Prostate gland (tissue), 2 donors: Measurements from ENCODE around the gene RCAN3. TPM values are rescaled to one million over a fixed set of nuclear protein-coding genes. Genes with fewer than 3 reads are reported as not detected.

Experiments
- DNase-seq: peaks from one replicate; pipeline ENCODE4 v3.0.0-alpha.2; 2019; ENCODE audit warnings: low spot score
- H3K27ac ChIP-seq, 2 donors: fragments of 200-600 bp; sonication (generic); 2 replicates each; pipeline ENCODE4 v1.5.1; 2017 to 2019
- H3K27me3 ChIP-seq: fragments of 200-600 bp; sonication (generic); replicated peaks from 2 replicates; pipeline ENCODE4 v1.5.1; 2019; ENCODE audit not compliant: insufficient read depth
- H3K36me3 ChIP-seq, 2 donors: fragments of 200-600 bp; sonication (generic); 1 replicate in 1 of 2; 2 replicates in 1 of 2; pipeline versions ENCODE4 v1.5.1 to v1.8.1; 2017 to 2019
- H3K4me1 ChIP-seq: fragments of 200-600 bp; sonication (generic); replicated peaks from 2 replicates; pipeline ENCODE4 v1.5.1; 2019
- H3K4me3 ChIP-seq, 2 donors: fragments of 200-600 bp; sonication (generic); 2 replicates each; pipeline ENCODE4 v1.5.1; 2017 to 2019
- H3K9me3 ChIP-seq: fragments of 200-600 bp; sonication (generic); 2 replicates; pipeline ENCODE4 v1.5.1; 2017
- CTCF ChIP-seq, 4 experiments: fragments of 200-600 bp in 2 of 4; fragments of 450-650 bp in 2 of 4; sonication (generic) in 2 of 4; IDR thresholded peaks; 1 replicate in 3 of 4; 2 replicates in 1 of 4; pipeline ENCODE4 v1.5.1; 2016 to 2019; ENCODE audit warnings: antibody characterized with exemption in 4 of 4, mild to moderate bottlenecking in 2 of 4, moderate library complexity in 2 of 4
- POLR2A ChIP-seq: fragments of 450-650 bp; IDR thresholded peaks from one replicate; pipeline ENCODE4 v1.6.1; 2016; ENCODE audit warnings: antibody characterized with exemption, mild to moderate bottlenecking
- POLR2AphosphoS5 ChIP-seq: sonication (generic); formaldehyde crosslinking; IDR thresholded peaks from one replicate; pipeline ENCODE4 v1.6.1; 2017; ENCODE audit warnings: antibody characterized with exemption
- WGBS: methylation state at CpG from one replicate; pipeline ENCODE4 v1.1.5; 2018; 5-methylcytosine and 5-hydroxymethylcytosine counted together
- intact Hi-C: fragments of 100-400 bp; cut with DNase I; formaldehyde crosslinking; loops from one replicate; pipeline ENCODE4 v1.14.2; 2022
- total RNA-seq, 2 donors: library from RNA; depleted of rRNA; stranded (reverse); fragments of >200 nt; gene quantifications; one replicate each; pipeline ENCODE4 v1.1.0, GENCODE V29; 2016

The RCAN3 gene
- total RNA-seq, 2 donors from 2014 or later, result 50.8 to 238 TPM

- TF ChIP-seq POLR2AphosphoS5, result no peak
- no peak for TF ChIP-seq POLR2A
- TF ChIP-seq CTCF (IDR thresholded peaks at IDR 0.05), result no peak
- no peaks in the 10 kb centered on the region for H3K27me3 ChIP-seq
- H3K4me1 ChIP-seq, result no peaks in the 10 kb centered on the region
- DNase-seq, result no peak
- H3K27ac ChIP-seq, result no peak overlapping the region
- no peaks in the 10 kb centered on the region for H3K9me3 ChIP-seq
- intact Hi-C loops, result no loop called here
- no peak overlapping the region for H3K4me3 ChIP-seq
- WGBS, result 99% methylated on average over 4 of the region's 4 CpGs
- no peaks in the 10 kb centered on the region for H3K36me3 ChIP-seq
These were observed 52.1 kb downstream of the RCAN3 start for GRCh38 chr1:24554714-24555113.

GRCh38 chr1:24555591-24556413 lies 53.2 kb downstream of the RCAN3 start, which contains the start of gene NCMAP:
Gene NCMAP, plus strand, starts transcription at chr1:24556087. Its CDS starts 39,344 bp downstream, at chr1:24595431.
- H3K27ac ChIP-seq, result peak within 1 kb of the TSS; percentile 65 to 70

GRCh38 chr1:24556414-24556795 lies 53.8 kb downstream of the RCAN3 start:
- Histone ChIP-seq H3K4me3 (peak overlapping the region; percentile 38 to 47), H3K27ac (no peak overlapping the region)

More at GRCh38 chr1:24555591-24556413, 53.2 kb downstream of the RCAN3 start, which contains the start of gene NCMAP:
- Histone ChIP-seq H3K36me3 (no peaks in the 10 kb centered on the region), H3K27me3 (no peaks in the 10 kb centered on the region), H3K4me1 (no peaks in the 10 kb centered on the region), H3K9me3 (no peaks in the 10 kb centered on the region), H3K4me3 (peak within 1 kb of the TSS; percentile 38 to 47)
- TF ChIP-seq CTCF (IDR thresholded peaks at IDR 0.05) (peak in 1 of 4 experiments; percentile 33), POLR2A (no peak), POLR2AphosphoS5 (no peak)
- intact Hi-C loops, result no loop called here
- peak; percentile 56 for DNase-seq
- WGBS, result 3% methylated on average over 18 of the region's 61 CpGs

GRCh38 chr1:24557220-24557619 lies 54.6 kb downstream of the RCAN3 start:
- no peak for DNase-seq
- Histone ChIP-seq H3K4me3 (no peak overlapping the region), H3K27me3 (no peaks in the 10 kb centered on the region), H3K9me3 (no peaks in the 10 kb centered on the region), H3K36me3 (no peaks in the 10 kb centered on the region), H3K27ac (no peak overlapping the region), H3K4me1 (no peaks in the 10 kb centered on the region)
- intact Hi-C loops, result no loop called here
- WGBS, result 94% methylated on average over 6 of the region's 6 CpGs
- TF ChIP-seq POLR2A, result no peak
- no peak for TF ChIP-seq POLR2AphosphoS5
- no peak for TF ChIP-seq CTCF (IDR thresholded peaks at IDR 0.05)

More at GRCh38 chr1:24556414-24556795, 53.8 kb downstream of the RCAN3 start:
- 50% methylated on average over 19 of the region's 19 CpGs for WGBS
- no peak for DNase-seq
- no peaks in the 10 kb centered on the region for H3K4me1 ChIP-seq
- no peaks in the 10 kb centered on the region for H3K9me3 ChIP-seq
- no peaks in the 10 kb centered on the region for H3K36me3 ChIP-seq
- no peaks in the 10 kb centered on the region for H3K27me3 ChIP-seq
- no peak for TF ChIP-seq POLR2AphosphoS5
- no peak for TF ChIP-seq CTCF (IDR thresholded peaks at IDR 0.05)
- TF ChIP-seq POLR2A, result no peak
- intact Hi-C loops, result no loop called here

- no peak for TF ChIP-seq POLR2A
- no peak for TF ChIP-seq POLR2AphosphoS5
- TF ChIP-seq CTCF (IDR thresholded peaks at IDR 0.05), result no peak
- no peak for DNase-seq
- WGBS, result 82% methylated on average over 9 of the region's 9 CpGs
- intact Hi-C loops, result no loop called here
- no peaks in the 10 kb centered on the region for H3K9me3 ChIP-seq
- no peaks in the 10 kb centered on the region for H3K36me3 ChIP-seq
- H3K27me3 ChIP-seq, result no peaks in the 10 kb centered on the region
- H3K27ac ChIP-seq, result no peak overlapping the region
- no peak overlapping the region for H3K4me3 ChIP-seq
- H3K4me1 ChIP-seq, result no peaks in the 10 kb centered on the region
These were observed 55.1 kb downstream of the RCAN3 start for GRCh38 chr1:24557711-24558131.
